Loucy (cell line): ENCODE results near the gene C9orf78.

ENCODE experiments used
- EZH2phosphoT487 ChIP-seq: fragments of 200-600 bp; IDR thresholded peaks from 2 replicates; pipeline ENCODE4 v1.6.1; 2018; ENCODE audit warnings: antibody characterized with exemption, mild to moderate bottlenecking, moderate library complexity, borderline replicate concordance
- TF ChIP-seq, protein P1 (sequence below): fragments of 200-600 bp; sonication (generic); conservative IDR thresholded peaks from 2 replicates; pipeline ENCODE4 v1.5.1; 2014; ENCODE audit warnings: mild to moderate bottlenecking, antibody characterized with exemption, low read length

DNA sequence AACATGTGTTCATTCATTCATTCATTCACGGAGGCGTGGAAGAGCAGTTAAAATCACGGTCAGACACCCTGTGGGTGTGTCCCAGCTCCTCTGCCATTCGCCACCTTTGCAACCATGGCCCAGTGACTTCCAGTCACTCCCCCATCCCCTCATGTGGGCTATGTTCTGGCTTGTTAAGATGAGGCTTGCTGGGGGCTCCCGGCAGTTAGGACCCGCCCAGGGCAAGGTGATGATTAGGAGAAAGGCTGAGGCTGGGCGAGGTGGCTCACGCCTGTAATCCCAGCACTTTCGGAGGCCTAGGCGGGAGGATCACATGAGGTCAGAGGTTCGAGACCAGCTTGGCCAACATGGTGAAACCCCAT is 57.3 kb downstream of the C9orf78 start:
- TF ChIP-seq, protein P1, sequence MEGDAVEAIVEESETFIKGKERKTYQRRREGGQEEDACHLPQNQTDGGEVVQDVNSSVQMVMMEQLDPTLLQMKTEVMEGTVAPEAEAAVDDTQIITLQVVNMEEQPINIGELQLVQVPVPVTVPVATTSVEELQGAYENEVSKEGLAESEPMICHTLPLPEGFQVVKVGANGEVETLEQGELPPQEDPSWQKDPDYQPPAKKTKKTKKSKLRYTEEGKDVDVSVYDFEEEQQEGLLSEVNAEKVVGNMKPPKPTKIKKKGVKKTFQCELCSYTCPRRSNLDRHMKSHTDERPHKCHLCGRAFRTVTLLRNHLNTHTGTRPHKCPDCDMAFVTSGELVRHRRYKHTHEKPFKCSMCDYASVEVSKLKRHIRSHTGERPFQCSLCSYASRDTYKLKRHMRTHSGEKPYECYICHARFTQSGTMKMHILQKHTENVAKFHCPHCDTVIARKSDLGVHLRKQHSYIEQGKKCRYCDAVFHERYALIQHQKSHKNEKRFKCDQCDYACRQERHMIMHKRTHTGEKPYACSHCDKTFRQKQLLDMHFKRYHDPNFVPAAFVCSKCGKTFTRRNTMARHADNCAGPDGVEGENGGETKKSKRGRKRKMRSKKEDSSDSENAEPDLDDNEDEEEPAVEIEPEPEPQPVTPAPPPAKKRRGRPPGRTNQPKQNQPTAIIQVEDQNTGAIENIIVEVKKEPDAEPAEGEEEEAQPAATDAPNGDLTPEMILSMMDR, result no peak
- TF ChIP-seq EZH2phosphoT487, result no peak
